Body of pancreas (tissue), 4 donors: ENCODE data around the gene C2orf69. TPM values are rescaled to one million over a fixed set of nuclear protein-coding genes. Genes with fewer than 3 reads are reported as not detected.

ENCODE experiments used
- ATAC-seq: fragments of 150-250 bp; one replicate; pipeline ENCODE4 v1.9.1; 2016
- DNase-seq, 4 donors: peaks; one replicate each; pipeline ENCODE4 v3.0.0-alpha.2; 2019
- H3K27ac ChIP-seq, 4 donors: fragments of 200-600 bp; sonication (generic); 1 replicate in 3 of 4; 2 replicates in 1 of 4; pipeline versions ENCODE4 v1.5.1 to v1.6.1; 2016 to 2019; ENCODE audit warnings: mild to moderate bottlenecking in 1 of 4, mixed read lengths in 1 of 4, moderate library complexity in 1 of 4
- H3K27me3 ChIP-seq, 2 donors: fragments of 200-600 bp; sonication (generic); one replicate each; pipeline ENCODE4 v1.6.0; 2016; ENCODE audit warnings: mild to moderate bottlenecking in 1 of 2
- H3K36me3 ChIP-seq, 2 donors: fragments of 200-600 bp; sonication (generic); replicated peaks in 1 of 2; 2 replicates each; pipeline ENCODE4 v1.5.1; 2016; ENCODE audit warnings: low read depth in 2 of 2; ENCODE audit not compliant: insufficient read depth in 1 of 2
- H3K4me1 ChIP-seq: fragments of 200-600 bp; sonication (generic); one replicate; pipeline ENCODE4 v1.6.0; 2016
- H3K4me3 ChIP-seq, 2 donors: fragments of 200-600 bp; sonication (generic); 1 replicate in 1 of 2; 2 replicates in 1 of 2; pipeline ENCODE4 v1.5.1; 2016 to 2019
- H3K9me3 ChIP-seq, 3 donors: fragments of 200-600 bp; sonication (generic); 1 replicate in 2 of 3; 2 replicates in 1 of 3; pipeline ENCODE4 v1.5.1; 2016
- CTCF ChIP-seq, 7 experiments: fragments of 450-650 bp in 4 of 7; fragments of 200-600 bp in 3 of 7; sonication (generic) in 3 of 7; IDR thresholded peaks; one replicate each; pipeline ENCODE4 v1.5.1; 2016 to 2019; ENCODE audit warnings: antibody characterized with exemption in 7 of 7
- POLR2A ChIP-seq, 3 donors: fragments of 450-650 bp; IDR thresholded peaks; one replicate each; pipeline ENCODE4 v1.6.1; 2016; ENCODE audit warnings: antibody characterized with exemption in 3 of 3, mild to moderate bottlenecking in 2 of 3
- WGBS, 2 donors: methylation state at CpG; one replicate each; pipeline ENCODE4 v1.1.5; 2017; 5-methylcytosine and 5-hydroxymethylcytosine counted together
- intact Hi-C: fragments of 100-400 bp; cut with DNase I; formaldehyde crosslinking; loops from one replicate; pipeline ENCODE4 v1.15.1; 2023
- total RNA-seq, 2 donors: library from RNA; depleted of rRNA; stranded (reverse); fragments of >200 nt; gene quantifications; one replicate each; pipeline ENCODE4 v1.1.0, GENCODE V29; 2016

The C2orf69 gene
- total RNA-seq, 2 donors from 2014 or later = 4.0 to 10.6 TPM

GRCh38 chr2:199902486-199903110 is 8.5 kb upstream of the C2orf69 start:
- TF ChIP-seq CTCF (IDR thresholded peaks at IDR 0.05) = no peak
- no peak for TF ChIP-seq POLR2A (IDR thresholded peaks at IDR 0.05)
- no peaks in the 10 kb centered on the region for H3K4me1 ChIP-seq
- H3K36me3 ChIP-seq = no peaks in the 10 kb centered on the region
- DNase-seq (no peak), ATAC-seq (no peak)
- H3K27me3 ChIP-seq = no peaks in the 10 kb centered on the region
- WGBS, 2 donors = 83 to 92% methylated on average over 4 of the region's 4 CpGs
- intact Hi-C loops = no loop called here
- H3K4me3 ChIP-seq = no peak overlapping the region
- H3K27ac ChIP-seq = no peak overlapping the region
- H3K9me3 ChIP-seq = no peaks in the 10 kb centered on the region

- Histone ChIP-seq H3K4me3 (no peak overlapping the region), H3K4me1 (no peaks in the 10 kb centered on the region), H3K36me3 (no peaks in the 10 kb centered on the region), H3K9me3 (no peaks in the 10 kb centered on the region), H3K27ac (no peak overlapping the region), H3K27me3 (no peaks in the 10 kb centered on the region)
- intact Hi-C loops = no loop called here
- no peak for TF ChIP-seq POLR2A (IDR thresholded peaks at IDR 0.05)
- no peak for TF ChIP-seq CTCF (IDR thresholded peaks at IDR 0.05)
- ATAC-seq = no peak
- no peak for DNase-seq
- 56 to 66% methylated on average over 1 of the region's 1 CpG for WGBS, 2 donors
Observed at GRCh38 chr2:199903111-199903510, 8.0 kb upstream of the C2orf69 start.

GRCh38 chr2:199907008-199907714 is 3.9 kb upstream of the C2orf69 start:
- TF ChIP-seq POLR2A (IDR thresholded peaks at IDR 0.05) = no peak
- TF ChIP-seq CTCF (IDR thresholded peaks at IDR 0.05) = no peak
- Histone ChIP-seq H3K27ac (no peak overlapping the region), H3K9me3 (no peaks in the 10 kb centered on the region), H3K36me3 (no peaks in the 10 kb centered on the region), H3K4me3 (no peak overlapping the region), H3K4me1 (peaks cover 4% of the 10 kb centered on the region), H3K27me3 (no peaks in the 10 kb centered on the region)
- intact Hi-C loops = no loop called here
- no peak for ATAC-seq
- no peak for DNase-seq
- 63 to 67% methylated on average over 2 of the region's 2 CpGs for WGBS, 2 donors

GRCh38 chr2:199910338-199911051 is 598 bp upstream of the C2orf69 start:
- ATAC-seq (no peak), DNase-seq (no peak)
- H3K27ac ChIP-seq = peak overlapping the region in 3 of 4 donors; percentile 91 to 99 (median 97)
- H3K27me3 ChIP-seq = no peaks in the 10 kb centered on the region
- no peaks in the 10 kb centered on the region for H3K9me3 ChIP-seq
- TF ChIP-seq CTCF (IDR thresholded peaks at IDR 0.05) = no peak
- no peak for TF ChIP-seq POLR2A (IDR thresholded peaks at IDR 0.05)
- 29 to 47% methylated on average over 18 of the region's 18 CpGs for WGBS, 2 donors
- peaks cover 15% of the 10 kb centered on the region for H3K4me1 ChIP-seq
- intact Hi-C loops = no loop called here
- H3K4me3 ChIP-seq = peak overlapping the region in 1 of 2 donors; percentile 64
- no peaks in the 10 kb centered on the region for H3K36me3 ChIP-seq
